GM15510 (cell line): ENCODE data around the gene BRPF1.

Experiments
- POLR2A ChIP-seq: IDR thresholded peaks from 3 replicates; pipeline ENCODE4 v1.6.1; 2011; ENCODE audit warnings: borderline replicate concordance; ENCODE audit not compliant: insufficient read length; ENCODE audit errors: extremely low read depth

Gene BRPF1

DNA sequence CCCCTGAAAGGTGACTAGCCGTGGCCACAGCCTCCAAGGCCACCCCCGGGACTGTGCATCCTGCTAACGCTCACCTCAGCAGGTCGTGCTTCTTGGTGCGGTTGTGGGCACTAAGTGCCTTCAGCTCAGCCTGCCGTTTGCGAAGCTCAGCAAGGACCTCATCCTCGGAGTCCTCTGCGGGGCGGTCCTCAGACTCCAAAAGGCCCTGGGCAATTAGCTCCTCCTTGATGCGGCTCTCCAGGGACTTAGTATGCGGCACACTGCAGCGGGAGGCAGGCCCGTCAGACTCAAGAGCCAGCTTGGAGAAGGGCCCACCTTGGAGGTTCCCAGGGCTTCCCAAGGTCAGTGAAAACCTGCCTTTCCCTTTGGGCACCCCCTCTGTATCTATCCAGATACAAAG lies 52.4 kb downstream of the BRPF1 start:
- no peak for TF ChIP-seq POLR2A

DNA sequence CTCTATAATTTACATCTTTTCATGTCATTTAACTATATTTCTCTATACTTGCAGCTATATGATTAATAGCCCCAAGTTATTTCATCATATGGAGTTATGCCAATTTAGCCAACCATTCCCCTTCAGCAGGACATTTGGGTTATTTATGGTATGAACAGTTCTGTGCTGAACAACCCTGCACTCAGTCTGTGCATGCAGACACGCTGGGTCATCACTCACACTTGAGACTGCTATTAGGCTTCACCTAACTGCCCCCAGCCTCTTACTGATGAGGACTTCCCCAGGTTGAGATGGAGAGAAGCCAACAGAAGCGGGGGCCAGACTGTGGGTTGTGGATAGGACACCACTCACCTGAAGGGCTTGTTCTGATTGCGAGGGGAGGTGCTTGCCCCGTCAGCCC lies 53.4 kb downstream of the BRPF1 start:
- TF ChIP-seq POLR2A, result no peak

DNA sequence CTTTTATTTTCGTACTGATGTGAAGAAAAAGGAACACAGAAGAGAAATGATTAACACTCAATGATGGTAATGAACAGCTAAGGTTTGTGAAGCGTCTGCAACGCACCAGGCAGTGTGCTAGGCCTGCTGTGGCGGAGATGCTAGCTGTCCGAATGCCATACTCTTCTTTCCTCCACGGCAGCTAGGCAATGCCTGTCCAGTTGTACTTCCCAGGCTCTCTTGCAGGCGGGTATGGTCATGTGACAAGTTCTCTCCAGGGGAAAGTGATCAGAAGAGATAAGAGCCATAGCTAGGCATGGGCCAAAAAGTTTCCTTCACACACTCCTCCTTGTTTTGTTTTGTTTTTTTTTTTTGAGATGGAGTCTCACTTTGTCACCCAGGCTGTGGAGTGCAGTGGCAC lies 54.1 kb downstream of the BRPF1 start:
- TF ChIP-seq POLR2A, result no peak

DNA sequence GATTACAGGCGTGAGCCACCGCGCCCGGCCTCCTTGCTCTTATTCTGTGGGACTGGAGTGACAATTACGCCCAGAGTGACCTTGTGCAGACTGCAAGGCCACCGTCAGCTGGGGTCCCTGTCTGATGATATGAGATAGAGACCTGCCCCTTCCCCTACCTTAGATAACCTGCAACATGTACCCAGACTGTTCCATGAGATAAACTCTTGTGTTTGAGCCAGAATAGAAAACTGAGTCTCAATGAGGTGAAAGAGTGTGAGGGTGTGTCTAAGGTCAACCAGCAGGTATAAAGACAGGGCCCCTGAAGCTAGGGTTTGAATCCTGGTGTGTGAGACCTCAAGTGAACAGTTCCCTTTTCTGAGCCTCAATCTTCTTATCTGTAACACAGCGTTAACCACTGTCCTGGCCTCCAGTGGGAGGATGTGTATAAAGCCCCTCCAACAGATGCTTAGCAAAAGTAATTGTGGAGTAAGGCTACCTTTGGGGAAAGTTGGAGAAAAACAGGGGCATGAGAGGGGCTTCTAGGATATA lies 54.7 kb downstream of the BRPF1 start:
- TF ChIP-seq POLR2A, result no peak

DNA sequence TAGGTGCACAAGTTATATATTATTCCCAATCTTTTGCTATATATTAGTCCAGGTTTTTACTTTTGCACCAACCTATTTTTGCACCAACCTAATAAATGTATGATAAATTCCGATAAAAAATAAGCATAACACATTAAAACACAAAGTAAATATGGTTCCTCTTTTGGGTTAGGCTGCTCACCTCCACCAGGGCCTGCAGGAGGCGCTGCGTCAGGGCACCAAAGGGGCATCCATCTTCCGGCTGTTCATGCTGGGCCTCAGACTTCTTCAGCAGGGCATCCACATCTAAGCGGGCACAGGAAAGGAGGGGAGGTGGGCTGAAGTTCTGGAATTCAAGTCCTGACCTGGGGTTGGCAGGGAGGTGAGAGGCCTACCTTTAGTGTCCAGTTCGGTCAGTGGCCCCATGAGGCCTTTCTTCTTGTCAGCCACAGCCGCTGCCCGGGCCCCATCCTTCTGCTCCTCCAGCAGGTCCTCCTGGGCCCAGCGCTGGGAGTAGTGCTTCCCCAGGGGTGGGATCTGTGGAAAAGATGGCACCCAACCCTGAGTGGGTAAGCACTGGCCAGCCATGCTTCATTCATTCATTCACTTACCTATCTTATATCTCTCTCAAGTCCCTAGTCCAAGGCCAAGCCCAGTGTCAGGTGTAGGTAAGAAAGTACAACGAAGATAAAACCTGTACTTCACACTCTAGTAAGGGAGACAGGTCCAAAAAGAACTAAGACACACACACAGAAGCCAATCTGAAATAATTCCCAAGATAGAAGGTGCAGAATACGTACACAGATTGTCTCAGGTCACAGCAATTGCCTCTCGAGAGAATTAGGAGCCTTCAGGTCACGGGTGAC lies 55.5 kb downstream of the BRPF1 start:
- no peak for TF ChIP-seq POLR2A

DNA sequence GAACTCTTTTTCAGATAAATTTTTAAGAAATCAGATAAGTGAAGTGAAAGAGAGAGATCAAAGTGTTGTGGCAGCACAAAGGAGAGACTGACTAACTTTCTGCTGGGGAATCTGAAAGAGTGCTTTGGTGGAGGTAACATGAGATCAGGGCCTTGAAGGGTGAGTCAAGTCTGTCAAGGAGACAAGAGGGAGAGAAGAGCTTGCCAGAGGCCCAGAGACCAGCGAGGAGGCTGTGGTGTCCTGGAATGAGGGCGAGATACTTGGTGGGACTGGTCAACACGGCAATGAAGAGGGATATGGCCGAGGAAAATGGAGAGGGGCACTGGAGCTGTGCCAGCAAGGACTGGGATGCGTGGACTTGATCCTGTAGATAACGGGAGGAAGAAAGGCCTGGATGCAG lies 56.2 kb downstream of the BRPF1 start:
- no peak for TF ChIP-seq POLR2A

DNA sequence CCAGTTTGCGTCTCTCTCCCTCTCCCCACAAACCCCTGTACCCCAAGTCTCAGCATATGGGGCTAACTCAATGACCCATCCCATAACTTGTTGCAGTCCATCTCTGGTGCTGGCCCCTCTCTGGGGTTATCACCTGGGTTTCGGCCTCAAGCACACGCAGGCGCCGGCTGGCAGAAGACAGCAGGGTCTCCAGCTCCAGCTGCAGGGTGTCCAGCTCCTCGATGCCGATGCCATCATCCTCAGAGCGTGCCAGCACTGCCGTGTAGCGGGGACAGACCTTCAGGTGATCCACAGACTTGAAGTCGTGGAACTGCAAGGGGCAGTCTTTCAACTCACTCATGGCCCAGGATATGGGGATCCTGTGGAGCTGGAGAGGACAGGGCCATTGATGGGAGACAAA lies 59.6 kb downstream of the BRPF1 start:
- TF ChIP-seq POLR2A, result no peak

DNA sequence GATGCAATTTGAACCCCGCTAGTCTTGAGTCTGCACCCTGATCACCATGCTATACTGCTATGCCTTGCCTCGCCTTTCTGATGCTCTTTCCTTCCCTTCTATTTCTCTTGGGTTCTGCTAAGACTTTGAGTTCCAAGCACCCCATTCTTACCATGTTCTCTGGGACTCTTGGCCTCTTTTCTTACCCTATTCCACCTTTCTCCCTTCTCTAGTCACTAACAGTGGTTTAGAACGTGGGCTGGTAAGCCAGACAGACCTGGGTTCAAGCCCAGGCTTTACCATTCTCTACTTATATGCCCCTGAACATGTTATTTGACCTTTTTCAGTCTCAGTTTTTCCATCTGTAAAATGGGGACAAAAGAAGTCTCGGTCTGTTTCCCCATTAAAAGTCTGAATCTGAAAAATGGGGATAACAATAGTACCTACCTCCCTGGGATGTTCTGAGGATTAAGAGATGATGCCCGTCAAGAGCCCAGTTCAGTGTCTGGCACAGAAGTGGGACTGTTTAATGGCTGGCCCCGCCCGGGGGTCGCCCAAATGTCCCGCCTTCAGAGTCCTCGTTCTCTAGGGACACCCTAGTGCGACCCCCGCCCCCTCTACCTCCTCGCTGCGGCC lies 60.4 kb downstream of the BRPF1 start:
- TF ChIP-seq POLR2A, result peak; percentile 82

DNA sequence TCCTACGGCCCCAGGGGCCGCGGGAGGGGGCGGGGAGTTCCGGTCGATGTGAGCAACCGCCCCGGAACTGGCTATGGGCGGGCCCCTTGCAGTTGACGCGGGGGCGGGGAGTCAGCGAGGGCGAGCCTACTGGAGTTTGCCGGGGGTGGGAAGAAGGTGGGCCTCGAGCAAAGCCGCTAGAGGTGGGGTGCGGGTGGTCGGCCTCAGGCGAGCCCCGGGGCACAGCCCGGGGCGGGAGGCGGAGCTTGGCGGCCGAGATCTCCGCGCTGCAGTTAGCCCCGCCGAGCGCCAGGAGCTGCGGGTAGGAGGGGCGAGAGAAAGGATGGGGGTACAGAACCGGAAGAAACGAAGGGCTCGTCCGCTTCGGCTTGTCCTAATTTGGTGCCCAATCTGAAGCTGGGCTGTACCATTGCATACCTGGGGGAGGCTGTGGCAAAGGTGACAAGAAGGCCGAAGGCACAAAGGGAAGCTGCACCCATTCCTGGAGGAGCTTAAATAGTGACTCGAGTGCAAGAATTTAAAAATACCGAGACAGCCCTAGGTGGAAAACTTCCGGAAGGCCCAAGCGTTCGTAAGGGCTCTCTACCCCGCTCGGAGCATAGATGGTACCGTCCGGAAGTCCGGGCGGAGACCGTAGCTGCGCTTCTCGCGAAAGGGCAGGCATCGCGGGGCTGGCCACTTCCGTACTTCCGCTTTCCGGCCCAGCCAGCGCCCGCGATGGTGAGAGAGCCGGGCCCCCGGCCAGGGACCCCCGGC lies 61.0 kb downstream of the BRPF1 start, which contains the start of the genes ARPC4 and TADA3:
Gene ARPC4, plus strand, starts transcription at position 678 of the 756 bp plus-strand sequence. Its CDS starts 40 bp downstream, at position 718.
Gene TADA3, minus strand, starts transcription at position 69 of the 756 bp plus-strand sequence. CDS start 1,007 bp downstream, outside the sequence.
- TF ChIP-seq POLR2A, result peak; percentile 90

DNA sequence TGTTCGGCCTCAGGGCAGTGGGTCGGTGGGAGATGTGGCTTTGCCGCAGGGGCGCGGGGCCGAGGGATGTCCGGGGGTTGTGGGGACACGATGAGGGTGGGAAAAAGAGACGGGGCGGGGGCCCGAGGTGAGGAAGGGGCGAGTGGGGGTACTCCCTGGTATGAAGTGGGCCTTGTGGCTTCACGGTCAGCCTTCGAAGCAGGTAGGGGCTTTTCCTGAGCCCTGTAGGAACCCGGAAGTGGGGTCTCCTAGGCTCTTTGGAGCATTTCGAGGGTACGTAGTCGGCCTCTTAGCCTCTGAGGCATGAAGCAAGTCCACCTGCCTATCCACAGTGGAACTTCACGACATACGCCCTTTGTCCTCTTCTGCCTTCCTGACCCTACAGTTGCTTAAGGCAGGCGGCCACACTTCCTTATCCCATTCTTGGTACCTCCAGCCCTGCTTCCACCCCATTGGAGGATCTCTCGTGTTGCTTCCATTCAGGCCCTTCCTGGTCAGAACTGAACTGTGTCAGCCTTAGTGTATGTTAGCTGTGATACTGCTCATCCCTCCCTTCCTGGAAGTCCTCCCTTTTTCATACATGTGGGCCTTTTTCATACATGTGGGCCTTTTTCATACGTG lies 61.7 kb downstream of the BRPF1 start:
- TF ChIP-seq POLR2A, result no peak

DNA sequence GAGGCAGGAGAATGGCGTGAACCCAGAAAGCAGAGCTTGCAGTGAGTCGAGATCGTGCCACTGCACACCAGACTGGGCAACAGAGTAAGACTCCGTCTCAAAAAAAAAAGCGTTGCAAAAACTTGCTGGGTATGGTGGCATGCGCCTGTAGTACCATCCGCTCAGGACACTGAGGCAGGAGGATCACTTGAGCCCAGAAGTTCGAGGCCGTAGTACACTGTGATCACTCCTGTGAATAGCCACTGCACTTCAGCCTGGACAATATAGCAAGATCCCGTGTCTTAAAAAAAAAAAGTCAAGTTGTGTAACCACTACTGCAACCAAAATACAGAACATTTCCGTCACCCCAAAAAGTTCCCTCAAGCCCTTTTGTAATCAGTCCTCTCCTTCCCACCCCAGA lies 62.9 kb downstream of the BRPF1 start:
- no peak for TF ChIP-seq POLR2A

DNA sequence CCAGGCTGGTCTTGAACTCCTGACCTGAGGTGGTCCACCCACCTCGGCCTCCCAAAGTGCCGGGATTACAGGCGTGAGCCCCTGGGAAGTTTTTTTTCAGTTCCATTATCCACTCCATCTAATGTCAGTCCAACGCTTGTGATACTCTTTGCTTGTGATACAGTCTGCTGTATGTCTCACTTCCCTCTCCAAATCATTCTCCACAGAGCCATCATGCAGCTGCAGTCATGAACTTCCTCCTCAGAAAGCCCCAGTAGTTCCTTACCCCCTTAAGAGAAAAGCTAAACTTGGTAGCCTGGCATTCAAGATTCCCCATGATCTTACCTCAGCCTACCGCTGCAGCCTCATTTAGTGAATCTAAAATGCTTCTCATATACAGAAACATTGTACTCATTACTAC lies 63.7 kb downstream of the BRPF1 start:
- TF ChIP-seq POLR2A, result no peak

DNA sequence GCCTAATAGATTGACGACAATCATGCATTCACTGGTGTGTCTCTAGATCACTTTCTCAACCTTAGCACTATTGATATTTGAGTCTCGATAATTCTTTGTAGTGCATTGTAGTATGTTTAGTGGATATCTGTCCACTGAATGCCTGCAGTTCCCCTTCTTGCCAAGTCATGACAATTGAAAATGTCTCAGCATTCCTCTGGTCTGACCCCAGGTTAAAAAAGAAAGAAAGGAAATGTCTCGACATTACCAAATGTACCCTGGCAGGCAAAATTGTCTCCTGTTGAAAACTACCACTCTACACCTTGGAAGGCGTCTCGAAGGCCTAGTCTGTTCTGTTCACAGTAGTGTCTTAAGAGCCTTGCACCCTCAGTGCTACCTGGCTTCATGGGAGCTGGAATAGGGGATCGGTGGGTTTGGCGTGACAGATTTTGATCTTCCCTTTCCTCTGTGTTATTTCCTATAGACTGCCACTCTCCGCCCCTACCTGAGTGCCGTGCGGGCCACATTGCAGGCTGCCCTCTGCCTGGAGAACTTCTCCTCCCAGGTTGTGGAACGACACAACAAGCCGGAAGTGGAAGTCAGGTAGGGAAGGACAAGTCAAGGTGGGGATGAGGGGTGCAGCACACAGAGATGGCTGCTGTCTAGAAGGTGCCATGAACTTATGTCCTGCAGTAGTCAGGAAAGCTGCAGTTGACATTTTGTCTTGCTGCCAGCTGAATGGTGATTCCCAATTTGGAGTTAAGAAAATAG lies 65.8 kb downstream of the BRPF1 start:
- no peak for TF ChIP-seq POLR2A
